ENCODE data around the gene NCOA7.
"Not testable (repeated sequence)": the region's sequence is repeated elsewhere in the genome, so short reads cannot be mapped to it uniquely, and the experiment has no call there.

Gene NCOA7

GRCh38 chr6:125793863-125794262 lies 3.1 kb downstream of the NCOA7 start:
- DNase-seq: no peak

GRCh38 chr6:125794342-125795137 lies 3.8 kb downstream of the NCOA7 start:
- no peak for DNase-seq

GRCh38 chr6:125795301-125795700 lies 4.5 kb downstream of the NCOA7 start:
- no peak for DNase-seq

GRCh38 chr6:125797120-125797885 lies 6.5 kb downstream of the NCOA7 start:
- DNase-seq: no peak

- DNase-seq: no peak
Observed at GRCh38 chr6:125797886-125798444, 7.2 kb downstream of the NCOA7 start.

GRCh38 chr6:125798734-125799508 lies 8.2 kb downstream of the NCOA7 start:
- DNase-seq: no peak

GRCh38 chr6:125802383-125802782 lies 11.6 kb downstream of the NCOA7 start:
- DNase-seq: no peak

GRCh38 chr6:125802943-125803377 lies 12.2 kb downstream of the NCOA7 start:
- no peak for DNase-seq

GRCh38 chr6:125804264-125804663 lies 13.5 kb downstream of the NCOA7 start:
- DNase-seq: no peak

GRCh38 chr6:125804866-125805425 lies 14.2 kb downstream of the NCOA7 start:
- DNase-seq: not testable (repeated sequence)

- DNase-seq: no peak
Observed at GRCh38 chr6:125806813-125807212, 16.1 kb downstream of the NCOA7 start.

GRCh38 chr6:125807293-125807692 lies 16.5 kb downstream of the NCOA7 start:
- DNase-seq: no peak

- no peak for DNase-seq
Observed at GRCh38 chr6:125808060-125808459, 17.3 kb downstream of the NCOA7 start.

- DNase-seq: no peak
Observed at GRCh38 chr6:125808591-125808990, 17.8 kb downstream of the NCOA7 start.

GRCh38 chr6:125809570-125810170 lies 18.9 kb downstream of the NCOA7 start:
- DNase-seq: no peak

- peak; percentile 12 to 47 for DNase-seq
Observed at GRCh38 chr6:125810445-125810844, 19.7 kb downstream of the NCOA7 start.

GRCh38 chr6:125811259-125811658 lies 20.5 kb downstream of the NCOA7 start:
- DNase-seq: no peak

GRCh38 chr6:125812394-125813292 lies 21.9 kb downstream of the NCOA7 start:
- DNase-seq: no peak

- DNase-seq: no peak
Observed at GRCh38 chr6:125814481-125814880, 23.7 kb downstream of the NCOA7 start.

- no peak for DNase-seq
Observed at GRCh38 chr6:125815080-125815910, 24.5 kb downstream of the NCOA7 start.

Measured in NCI-H1930 (cell line).